DND-41 (cell line): ENCODE measurements around the gene TP53I11.

Experiments
- ATAC-seq: fragments of 200-7000 bp; cut with Tn5 transposase; 3 replicates; pipeline ENCODE4 v1.9.1; 2021; ENCODE audit warnings: low read depth; ENCODE audit not compliant: insufficient read depth
- DNase-seq: peaks from one replicate; pipeline ENCODE4 v3.0.0-alpha.2; 2020
- H2AFZ ChIP-seq: 2 replicates; pipeline ENCODE4 v1.6.0; 2012; ENCODE audit warnings: low read depth, low read length
- H3K27ac ChIP-seq: 2 replicates; pipeline ENCODE4 v1.5.1; 2012; ENCODE audit warnings: low read length, inconsistent platforms
- H3K27me3 ChIP-seq: fragments of 200-600 bp; sonication (generic); 2 replicates; pipeline ENCODE4 v1.6.0; 2012; ENCODE audit warnings: low read length, mild to moderate bottlenecking, inconsistent platforms; ENCODE audit not compliant: insufficient read depth, poor library complexity
- H3K36me3 ChIP-seq: 2 replicates; pipeline ENCODE4 v1.5.1; 2012; ENCODE audit warnings: low read length, inconsistent platforms; ENCODE audit not compliant: insufficient read depth
- H3K4me1 ChIP-seq: 2 replicates; pipeline ENCODE4 v1.5.1; 2012; ENCODE audit warnings: mild to moderate bottlenecking, low read length; ENCODE audit not compliant: insufficient read depth
- H3K4me2 ChIP-seq: 2 replicates; pipeline ENCODE4 v1.6.0; 2012; ENCODE audit warnings: mild to moderate bottlenecking, moderate library complexity, low read length, inconsistent platforms; ENCODE audit not compliant: insufficient read depth
- H3K4me3 ChIP-seq, 2 experiments: fragments of 200-600 bp in 1 of 2; shearing (Covaris generic) in 1 of 2; 2 replicates each; pipeline ENCODE4 v1.5.1; 2012 to 2016; ENCODE audit warnings: inconsistent platforms in 2 of 2, low read length in 2 of 2, mild to moderate bottlenecking in 2 of 2, low read depth in 1 of 2, moderate library complexity in 1 of 2
- H3K79me2 ChIP-seq: 2 replicates; pipeline ENCODE4 v1.6.0; 2012; ENCODE audit warnings: low read length, inconsistent platforms; ENCODE audit not compliant: insufficient read depth
- H3K9ac ChIP-seq: 2 replicates; pipeline ENCODE4 v1.6.0; 2012; ENCODE audit warnings: low read depth, mild to moderate bottlenecking, inconsistent platforms, low read length, moderate library complexity
- H3K9me3 ChIP-seq: 2 replicates; pipeline ENCODE4 v1.5.1; 2012; ENCODE audit warnings: low read length, moderate library complexity, mild to moderate bottlenecking, inconsistent platforms; ENCODE audit not compliant: insufficient read depth, severe bottlenecking
- H4K20me1 ChIP-seq: 2 replicates; pipeline ENCODE4 v1.6.0; 2012; ENCODE audit warnings: low read length; ENCODE audit not compliant: insufficient read depth
- EZH2 ChIP-seq: IDR thresholded peaks from 3 replicates; pipeline ENCODE4 v1.6.1; 2012; ENCODE audit warnings: borderline replicate concordance, low read depth, mild to moderate bottlenecking, moderate library complexity, low read length, inconsistent platforms; ENCODE audit not compliant: severe bottlenecking
- TF ChIP-seq, protein P1 (sequence below): IDR thresholded peaks from 2 replicates; pipeline ENCODE4 v1.5.1; 2012; ENCODE audit warnings: borderline replicate concordance, low read length, moderate library complexity, mild to moderate bottlenecking; ENCODE audit not compliant: poor library complexity, severe bottlenecking; ENCODE audit errors: extremely low read depth

Gene TP53I11

GRCh38 chr11:44942029-44942955 lies 8.4 kb downstream of the TP53I11 start:
- H3K4me3 ChIP-seq, result no peak overlapping the region
- no peak overlapping the region for H3K4me2 ChIP-seq
- no peaks in the 10 kb centered on the region for H3K79me2 ChIP-seq

GRCh38 chr11:44941259-44942021 lies 9.2 kb downstream of the TP53I11 start:
- Histone ChIP-seq H3K4me2 (no peak overlapping the region), H3K9ac (no peak overlapping the region), H4K20me1 (peaks cover 16% of the 10 kb centered on the region), H3K27me3 (no peaks in the 10 kb centered on the region), H3K4me1 (no peaks in the 10 kb centered on the region), H2AFZ (no peak overlapping the region), H3K36me3 (no peaks in the 10 kb centered on the region), H3K27ac (no peak overlapping the region), H3K9me3 (no peaks in the 10 kb centered on the region), H3K79me2 (no peaks in the 10 kb centered on the region), H3K4me3 (no peak overlapping the region)
- DNase-seq, result no peak
- TF ChIP-seq, protein P1, sequence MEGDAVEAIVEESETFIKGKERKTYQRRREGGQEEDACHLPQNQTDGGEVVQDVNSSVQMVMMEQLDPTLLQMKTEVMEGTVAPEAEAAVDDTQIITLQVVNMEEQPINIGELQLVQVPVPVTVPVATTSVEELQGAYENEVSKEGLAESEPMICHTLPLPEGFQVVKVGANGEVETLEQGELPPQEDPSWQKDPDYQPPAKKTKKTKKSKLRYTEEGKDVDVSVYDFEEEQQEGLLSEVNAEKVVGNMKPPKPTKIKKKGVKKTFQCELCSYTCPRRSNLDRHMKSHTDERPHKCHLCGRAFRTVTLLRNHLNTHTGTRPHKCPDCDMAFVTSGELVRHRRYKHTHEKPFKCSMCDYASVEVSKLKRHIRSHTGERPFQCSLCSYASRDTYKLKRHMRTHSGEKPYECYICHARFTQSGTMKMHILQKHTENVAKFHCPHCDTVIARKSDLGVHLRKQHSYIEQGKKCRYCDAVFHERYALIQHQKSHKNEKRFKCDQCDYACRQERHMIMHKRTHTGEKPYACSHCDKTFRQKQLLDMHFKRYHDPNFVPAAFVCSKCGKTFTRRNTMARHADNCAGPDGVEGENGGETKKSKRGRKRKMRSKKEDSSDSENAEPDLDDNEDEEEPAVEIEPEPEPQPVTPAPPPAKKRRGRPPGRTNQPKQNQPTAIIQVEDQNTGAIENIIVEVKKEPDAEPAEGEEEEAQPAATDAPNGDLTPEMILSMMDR, result no peak
- no peak for TF ChIP-seq EZH2
- ATAC-seq, result no peak

More at GRCh38 chr11:44942029-44942955, 8.4 kb downstream of the TP53I11 start:
- DNase-seq, result no peak
- TF ChIP-seq EZH2, result no peak
- TF ChIP-seq, protein P1, result no peak
- no peak for ATAC-seq
- H3K36me3 ChIP-seq, result no peaks in the 10 kb centered on the region
- no peaks in the 10 kb centered on the region for H3K4me1 ChIP-seq
- no peaks in the 10 kb centered on the region for H3K9me3 ChIP-seq
- H3K27me3 ChIP-seq, result no peaks in the 10 kb centered on the region
- 0 out of 2 replicates have a peak, but pooled peaks cover 11% of the 10 kb centered on the region for H4K20me1 ChIP-seq
- H3K27ac ChIP-seq, result no peak overlapping the region
- no peak overlapping the region for H3K9ac ChIP-seq
- no peak overlapping the region for H2AFZ ChIP-seq

DNA sequence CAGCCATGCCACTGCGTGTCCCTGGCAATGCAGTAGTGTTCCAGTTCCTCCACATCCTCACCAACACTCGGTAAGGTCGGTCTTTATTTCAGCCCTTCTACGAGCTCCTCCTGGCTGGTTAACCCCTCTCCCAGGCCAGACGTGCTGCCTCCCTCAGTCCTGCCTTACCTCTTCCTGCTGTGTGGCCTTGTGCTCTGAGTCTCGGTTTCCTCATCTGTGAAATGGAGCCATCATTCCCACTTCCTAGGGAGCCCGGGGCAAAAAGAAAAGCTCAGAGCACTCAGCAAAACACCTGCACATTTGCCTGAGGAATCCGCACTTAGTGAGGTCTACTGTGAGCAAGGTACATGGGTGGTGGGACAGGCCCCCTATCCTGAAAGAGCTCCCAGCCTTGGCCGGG lies 9.8 kb downstream of the TP53I11 start:
- Histone ChIP-seq H3K9me3 (no peaks in the 10 kb centered on the region), H2AFZ (no peak overlapping the region), H3K4me1 (no peaks in the 10 kb centered on the region), H3K79me2 (no peaks in the 10 kb centered on the region), H3K9ac (no peak overlapping the region), H4K20me1 (peaks cover 16% of the 10 kb centered on the region), H3K27me3 (no peaks in the 10 kb centered on the region), H3K36me3 (no peaks in the 10 kb centered on the region), H3K4me3 (no peak overlapping the region), H3K27ac (no peak overlapping the region), H3K4me2 (no peak overlapping the region)
- ATAC-seq (no peak), DNase-seq (no peak)
- TF ChIP-seq EZH2, result no peak
- TF ChIP-seq, protein P1, result no peak
